ENCODE measurements around the gene SORBS2.

DNA sequence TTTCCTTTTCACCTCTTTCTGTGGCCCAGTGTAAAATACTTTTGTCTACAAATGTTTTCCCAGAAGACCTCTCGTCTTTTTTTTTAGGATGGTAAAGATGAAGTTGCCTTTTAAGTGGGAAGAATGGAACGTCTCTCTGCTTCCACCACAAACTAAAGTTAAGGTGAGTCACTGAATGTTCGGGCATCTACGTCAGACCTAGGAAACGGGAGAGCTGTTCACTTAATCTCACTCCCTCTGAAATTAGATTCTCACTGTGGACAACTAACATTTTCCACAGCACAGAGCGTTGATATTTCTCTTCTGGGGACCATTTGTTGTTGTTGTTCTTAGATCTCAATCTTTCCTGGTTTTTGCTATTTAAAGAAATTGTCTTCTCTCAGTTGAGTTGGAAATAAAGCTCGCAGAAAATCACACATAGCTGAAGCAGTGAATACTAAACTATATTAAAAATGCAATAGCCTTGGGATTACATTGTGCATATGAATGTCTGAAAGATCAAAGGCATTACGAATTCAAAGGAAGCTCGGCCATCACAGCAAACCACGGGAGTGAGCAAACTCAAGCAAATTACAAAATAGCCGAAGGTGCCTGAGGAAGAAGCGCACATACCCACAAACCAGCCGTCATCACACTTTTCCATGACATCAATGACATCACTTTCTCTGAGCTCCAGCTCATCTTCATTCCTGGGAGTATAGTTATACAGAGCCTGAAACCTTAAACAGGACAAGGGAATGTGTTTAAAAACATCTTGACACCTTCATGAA is 222.7 kb downstream of the SORBS2 start:
- TF ChIP-seq EP300 (IDR thresholded peaks at IDR 0.05) = no peak
- TF ChIP-seq, protein P1, sequence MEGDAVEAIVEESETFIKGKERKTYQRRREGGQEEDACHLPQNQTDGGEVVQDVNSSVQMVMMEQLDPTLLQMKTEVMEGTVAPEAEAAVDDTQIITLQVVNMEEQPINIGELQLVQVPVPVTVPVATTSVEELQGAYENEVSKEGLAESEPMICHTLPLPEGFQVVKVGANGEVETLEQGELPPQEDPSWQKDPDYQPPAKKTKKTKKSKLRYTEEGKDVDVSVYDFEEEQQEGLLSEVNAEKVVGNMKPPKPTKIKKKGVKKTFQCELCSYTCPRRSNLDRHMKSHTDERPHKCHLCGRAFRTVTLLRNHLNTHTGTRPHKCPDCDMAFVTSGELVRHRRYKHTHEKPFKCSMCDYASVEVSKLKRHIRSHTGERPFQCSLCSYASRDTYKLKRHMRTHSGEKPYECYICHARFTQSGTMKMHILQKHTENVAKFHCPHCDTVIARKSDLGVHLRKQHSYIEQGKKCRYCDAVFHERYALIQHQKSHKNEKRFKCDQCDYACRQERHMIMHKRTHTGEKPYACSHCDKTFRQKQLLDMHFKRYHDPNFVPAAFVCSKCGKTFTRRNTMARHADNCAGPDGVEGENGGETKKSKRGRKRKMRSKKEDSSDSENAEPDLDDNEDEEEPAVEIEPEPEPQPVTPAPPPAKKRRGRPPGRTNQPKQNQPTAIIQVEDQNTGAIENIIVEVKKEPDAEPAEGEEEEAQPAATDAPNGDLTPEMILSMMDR (IDR thresholded peaks at IDR 0.05) = no peak
- no peak for TF ChIP-seq POLR2A (IDR thresholded peaks at IDR 0.05)
